HUES64 (cell line): Measurements from ENCODE around the gene KRTAP10-11.
"Not testable (repeated sequence)": the region's sequence is repeated elsewhere in the genome, so short reads cannot be mapped to it uniquely, and the experiment has no call there.

Source experiments
- H3K27ac ChIP-seq: 2 replicates; pipeline ENCODE4 v1.7.0; 2013; ENCODE audit warnings: low read depth, low read length, inconsistent platforms
- H3K27me3 ChIP-seq: 2 replicates; pipeline ENCODE4 v1.6.1; 2013; ENCODE audit warnings: mild to moderate bottlenecking, low read length; ENCODE audit not compliant: insufficient read depth
- H3K36me3 ChIP-seq: 2 replicates; pipeline ENCODE4 v1.6.1; 2013; ENCODE audit warnings: mild to moderate bottlenecking, low read length; ENCODE audit not compliant: insufficient read depth
- H3K4me1 ChIP-seq: 2 replicates; pipeline ENCODE4 v1.6.1; 2013; ENCODE audit warnings: mild to moderate bottlenecking, low read length, moderate library complexity; ENCODE audit not compliant: insufficient read depth
- H3K4me3 ChIP-seq: 2 replicates; pipeline ENCODE4 v1.5.1; 2013; ENCODE audit warnings: mild to moderate bottlenecking, low read length, moderate library complexity
- H3K9ac ChIP-seq: 2 replicates; pipeline ENCODE4 v1.6.1; 2013; ENCODE audit warnings: mild to moderate bottlenecking, low read depth, low read length
- H3K9me3 ChIP-seq: 2 replicates; pipeline ENCODE4 v1.6.1; 2013; ENCODE audit warnings: low read depth, low read length; ENCODE audit not compliant: insufficient read depth
- WGBS: fragments of 150-250, 120-280 bp; methylation state at CpG from one replicate; pipeline ENCODE4 v1.1.7; 2013; ENCODE audit warnings: missing lambda C conversion rate; 5-methylcytosine and 5-hydroxymethylcytosine counted together

Gene KRTAP10-11

DNA sequence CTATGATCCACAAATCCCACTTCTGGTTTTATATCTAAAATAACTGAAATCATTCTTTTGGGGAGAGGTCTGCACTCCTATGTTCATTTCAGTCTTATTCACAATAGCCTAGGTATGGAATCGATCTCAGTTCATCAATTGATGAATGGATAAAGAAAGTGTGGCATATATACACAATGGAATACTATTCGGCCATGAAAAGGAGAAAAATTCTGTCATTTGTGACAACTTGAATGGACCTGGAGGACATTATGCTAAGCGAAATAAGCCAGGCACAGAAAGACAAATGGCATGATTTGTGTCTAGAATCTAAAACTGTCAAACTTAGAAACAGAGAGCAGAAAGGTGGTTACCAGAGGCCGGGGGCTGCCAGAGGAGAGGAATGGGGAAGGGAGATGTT, 39.7 kb upstream of the KRTAP10-11 start:
- no peaks in the 10 kb centered on the region for H3K36me3 ChIP-seq
- no peak overlapping the region for H3K27ac ChIP-seq
- WGBS = 91% methylated on average over 4 of the region's 4 CpGs
- no peaks in the 10 kb centered on the region for H3K4me1 ChIP-seq
- no peaks in the 10 kb centered on the region for H3K27me3 ChIP-seq
- no peak overlapping the region for H3K9ac ChIP-seq
- H3K9me3 ChIP-seq = peaks cover 13% of the 10 kb centered on the region
- H3K4me3 ChIP-seq = no peak overlapping the region

DNA sequence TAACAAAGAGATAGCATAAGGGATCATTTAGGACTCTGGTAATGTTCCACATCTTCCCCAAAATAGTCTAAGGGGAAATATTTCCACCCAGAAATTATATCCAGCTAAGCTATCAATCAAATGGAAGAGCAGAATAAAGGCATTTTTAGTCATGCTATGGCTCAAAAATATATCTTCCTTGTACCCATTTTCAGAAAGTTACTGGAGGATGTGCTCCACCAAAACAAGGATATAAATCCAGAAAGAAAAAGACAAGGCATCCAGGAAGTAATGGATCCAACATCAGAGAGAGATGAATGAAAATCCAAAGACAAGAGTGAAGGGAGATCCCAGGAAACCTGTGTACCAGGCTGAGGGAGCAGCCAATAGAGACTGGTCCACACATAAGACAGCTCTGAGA, 37.0 kb upstream of the KRTAP10-11 start:
- no peaks in the 10 kb centered on the region for H3K36me3 ChIP-seq
- H3K4me1 ChIP-seq = no peaks in the 10 kb centered on the region
- no peaks in the 10 kb centered on the region for H3K27me3 ChIP-seq
- no peak overlapping the region for H3K9ac ChIP-seq
- no peak overlapping the region for H3K4me3 ChIP-seq
- peaks cover 17% of the 10 kb centered on the region for H3K9me3 ChIP-seq
- no peak overlapping the region for H3K27ac ChIP-seq

DNA sequence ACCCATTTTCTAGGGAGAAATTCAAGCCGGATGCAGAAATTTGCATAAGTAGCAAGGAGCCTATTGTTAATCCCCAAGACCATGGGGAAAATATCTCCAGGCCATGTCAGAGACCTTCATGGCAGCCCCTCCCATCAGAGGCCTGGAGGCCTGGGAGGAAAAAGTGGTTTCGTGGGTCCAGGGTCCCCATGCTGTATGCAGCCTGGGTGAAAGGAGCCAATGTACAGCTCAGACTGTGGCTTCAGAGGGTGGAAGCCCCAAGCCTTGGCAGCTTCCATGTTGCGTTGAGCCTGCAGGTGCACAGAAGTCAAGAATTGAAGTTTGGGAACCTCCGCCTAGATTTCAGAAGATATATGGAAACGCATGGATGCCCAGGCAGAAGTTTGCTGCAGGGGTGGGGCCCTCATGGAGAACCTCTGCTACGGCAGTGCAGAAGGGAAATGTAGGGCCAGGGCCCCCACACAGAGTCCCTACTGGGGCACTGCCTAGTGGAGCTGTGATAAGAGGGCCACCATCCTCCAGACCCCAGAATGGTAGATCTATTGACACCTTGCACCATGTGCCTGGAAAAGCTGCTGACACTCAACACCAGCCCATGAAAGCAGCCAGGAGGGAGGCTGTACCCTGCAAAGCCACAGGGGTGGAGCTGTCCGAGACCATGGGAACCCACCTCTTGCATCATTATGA, 35.9 kb upstream of the KRTAP10-11 start:
- not testable (repeated sequence) for H3K4me1 ChIP-seq, H3K36me3 ChIP-seq, H3K9ac ChIP-seq, H3K4me3 ChIP-seq, H3K27me3 ChIP-seq, H3K27ac ChIP-seq
- peaks cover 17% of the 10 kb centered on the region for H3K9me3 ChIP-seq
- 94% methylated on average over 7 of the region's 7 CpGs for WGBS

DNA sequence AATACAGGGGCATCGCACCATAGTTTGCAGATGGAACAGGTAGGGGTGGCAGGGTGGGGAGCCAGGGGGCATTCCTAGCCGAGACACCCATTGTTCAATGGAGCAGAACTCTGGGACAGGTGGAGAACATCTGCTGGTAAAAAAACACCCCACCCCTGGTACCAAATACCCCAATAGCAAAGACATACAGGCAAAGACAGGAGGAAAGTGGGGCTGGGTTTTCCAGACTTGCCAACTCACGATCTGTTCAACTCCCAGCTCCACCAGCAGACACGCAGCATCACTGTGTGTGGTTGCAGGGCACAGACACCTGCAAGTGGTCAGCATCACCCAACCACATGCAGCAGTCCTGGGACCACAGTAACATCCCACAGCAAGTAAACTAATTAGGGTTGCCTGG, 34.7 kb upstream of the KRTAP10-11 start:
- Histone ChIP-seq H3K9me3 (peaks cover 15% of the 10 kb centered on the region), H3K27ac (no peak overlapping the region), H3K36me3 (no peaks in the 10 kb centered on the region), H3K27me3 (no peaks in the 10 kb centered on the region), H3K4me3 (no peak overlapping the region), H3K4me1 (no peaks in the 10 kb centered on the region), H3K9ac (no peak overlapping the region)
- 83% methylated on average over 4 of the region's 4 CpGs for WGBS

DNA sequence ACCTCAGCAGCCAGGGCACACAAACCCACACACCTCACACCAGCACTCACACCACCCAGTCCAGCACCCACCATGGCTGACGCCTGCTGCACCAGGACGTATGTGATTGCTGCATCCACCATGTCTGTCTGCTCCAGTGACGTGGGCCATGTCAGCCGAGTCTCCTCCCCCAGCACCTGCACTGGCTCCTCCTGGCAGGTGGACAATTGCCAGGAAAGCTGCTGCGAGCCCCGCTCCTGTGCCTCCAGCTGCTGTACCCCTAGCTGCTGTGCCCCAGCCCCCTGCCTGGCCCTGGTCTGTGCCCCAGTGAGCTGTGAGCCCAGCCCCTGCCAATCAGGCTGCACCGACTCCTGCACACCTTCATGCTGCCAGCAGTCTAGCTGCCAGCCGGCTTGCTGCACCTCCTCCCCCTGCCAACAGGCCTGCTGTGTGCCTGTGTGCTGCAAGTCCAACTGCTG, 34.2 kb upstream of the KRTAP10-11 start, which contains the start of gene KRTAP10-8:
KRTAP10-8 (plus strand) TSS at position 51 of the 458 bp plus-strand sequence; CDS start at position 73, 22 bp downstream.
- H3K27ac ChIP-seq = no peak within 1 kb of the TSS
- H3K9me3 ChIP-seq = peaks cover 14% of the 10 kb centered on the region
- 90% methylated on average over 8 of the region's 8 CpGs for WGBS
- no peaks in the 10 kb centered on the region for H3K36me3 ChIP-seq
- no peaks in the 10 kb centered on the region for H3K27me3 ChIP-seq
- no peak within 1 kb of the TSS for H3K4me3 ChIP-seq
- no peaks in the 10 kb centered on the region for H3K4me1 ChIP-seq
- H3K9ac ChIP-seq = no peak within 1 kb of the TSS

DNA sequence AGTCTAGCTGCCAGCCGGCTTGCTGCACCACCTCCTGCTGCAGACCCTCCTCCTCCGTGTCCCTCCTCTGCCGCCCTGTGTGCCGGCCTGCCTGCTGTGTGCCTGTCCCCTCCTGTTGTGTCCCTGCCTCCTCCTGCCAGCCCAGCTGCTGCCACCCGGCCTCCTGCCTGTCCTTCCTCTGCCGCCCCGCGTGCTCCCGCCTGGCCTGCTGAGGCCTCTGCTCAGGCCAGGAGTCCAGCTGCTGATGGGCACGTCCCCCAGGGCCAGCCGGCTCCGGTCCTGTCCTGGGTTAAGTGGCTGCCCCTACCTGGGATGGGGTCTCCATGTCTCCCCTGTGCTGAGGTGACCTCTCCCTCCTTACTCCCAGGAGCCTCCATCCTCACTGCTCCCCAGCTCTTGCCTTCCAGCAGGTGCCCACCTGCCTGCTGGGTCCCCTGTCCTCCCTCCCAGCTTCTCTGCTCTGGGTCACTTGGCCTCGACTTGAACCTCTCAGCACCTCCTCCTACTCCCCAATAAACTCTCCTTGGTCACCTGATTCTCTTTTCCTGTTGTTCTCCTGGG, 33.5 kb upstream of the KRTAP10-11 start:
- no peaks in the 10 kb centered on the region for H3K4me1 ChIP-seq
- H3K9me3 ChIP-seq = peaks cover 14% of the 10 kb centered on the region
- H3K9ac ChIP-seq = no peak overlapping the region
- no peak overlapping the region for H3K27ac ChIP-seq
- 91% methylated on average over 13 of the region's 13 CpGs for WGBS
- no peaks in the 10 kb centered on the region for H3K36me3 ChIP-seq
- no peak overlapping the region for H3K4me3 ChIP-seq
- no peaks in the 10 kb centered on the region for H3K27me3 ChIP-seq

DNA sequence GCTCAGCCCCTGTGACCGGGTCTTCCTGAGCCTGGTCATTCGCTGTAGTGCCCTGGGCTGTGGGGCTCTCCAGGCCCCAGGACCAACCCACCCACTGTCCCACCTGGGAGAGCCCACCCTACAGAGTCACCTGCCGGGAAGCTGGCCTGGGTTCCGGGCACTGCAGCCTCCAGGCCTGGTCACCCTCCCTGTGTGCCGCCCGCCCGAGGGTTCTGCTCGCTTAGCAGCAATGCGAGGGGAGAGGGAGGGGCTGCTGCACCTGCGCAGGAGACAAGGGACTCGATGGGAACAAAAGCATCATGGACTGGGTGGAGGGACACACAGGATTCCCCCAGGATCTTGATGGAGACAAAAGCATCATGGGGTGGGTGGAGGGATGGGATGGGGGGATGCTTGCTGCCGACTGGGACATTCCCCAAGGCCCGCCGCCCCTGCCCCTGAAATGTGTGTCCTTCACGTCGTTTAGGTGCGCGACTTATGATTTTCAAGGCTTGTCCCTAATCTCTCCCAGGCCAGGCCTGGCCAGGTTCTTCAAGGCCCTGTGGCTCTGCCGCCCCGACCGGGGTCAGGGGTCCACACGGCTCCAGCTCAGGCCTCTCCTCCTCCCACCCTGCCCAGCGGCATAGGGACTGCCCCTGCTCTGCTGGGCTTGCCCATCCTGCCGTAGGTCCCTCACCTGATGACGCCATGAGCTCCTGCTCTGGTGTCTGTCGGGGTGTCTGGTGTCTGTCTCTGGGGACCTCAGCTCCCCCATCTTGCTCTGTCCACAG, 32.6 kb upstream of the KRTAP10-11 start:
- H3K4me3 ChIP-seq = no peak overlapping the region
- H3K9me3 ChIP-seq = peaks cover 14% of the 10 kb centered on the region
- no peaks in the 10 kb centered on the region for H3K27me3 ChIP-seq
- H3K9ac ChIP-seq = no peak overlapping the region
- no peaks in the 10 kb centered on the region for H3K4me1 ChIP-seq
- no peaks in the 10 kb centered on the region for H3K36me3 ChIP-seq
- H3K27ac ChIP-seq = no peak overlapping the region
- WGBS = 94% methylated on average over 26 of the region's 26 CpGs

DNA sequence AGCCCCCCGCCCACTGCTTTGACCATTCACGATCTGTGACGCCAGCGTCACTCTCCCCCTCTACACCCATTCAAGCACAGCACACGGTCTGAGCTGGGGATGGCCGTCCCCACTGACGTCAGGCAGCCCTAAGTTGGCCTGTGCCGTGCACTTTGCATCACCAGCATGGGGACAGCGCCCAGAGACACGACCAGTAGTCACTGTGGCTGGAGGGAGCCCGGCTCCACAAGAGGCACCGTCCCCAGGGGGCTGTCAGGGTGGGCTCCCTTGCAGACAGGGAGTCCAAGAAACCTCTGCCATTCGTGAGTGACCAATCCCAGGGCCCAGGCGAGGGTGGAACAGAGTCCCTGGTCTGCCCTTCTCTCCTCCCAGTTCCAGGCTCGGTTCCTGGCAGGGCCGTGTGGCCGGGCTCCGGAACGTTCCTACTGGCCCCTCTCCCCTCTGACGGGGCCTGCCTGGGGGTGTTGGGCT, 32.0 kb upstream of the KRTAP10-11 start:
- no peak overlapping the region for H3K27ac ChIP-seq
- H3K27me3 ChIP-seq = no peaks in the 10 kb centered on the region
- H3K4me3 ChIP-seq = no peak overlapping the region
- H3K36me3 ChIP-seq = no peaks in the 10 kb centered on the region
- no peaks in the 10 kb centered on the region for H3K4me1 ChIP-seq
- 92% methylated on average over 20 of the region's 20 CpGs for WGBS
- H3K9ac ChIP-seq = no peak overlapping the region
- peaks cover 18% of the 10 kb centered on the region for H3K9me3 ChIP-seq

DNA sequence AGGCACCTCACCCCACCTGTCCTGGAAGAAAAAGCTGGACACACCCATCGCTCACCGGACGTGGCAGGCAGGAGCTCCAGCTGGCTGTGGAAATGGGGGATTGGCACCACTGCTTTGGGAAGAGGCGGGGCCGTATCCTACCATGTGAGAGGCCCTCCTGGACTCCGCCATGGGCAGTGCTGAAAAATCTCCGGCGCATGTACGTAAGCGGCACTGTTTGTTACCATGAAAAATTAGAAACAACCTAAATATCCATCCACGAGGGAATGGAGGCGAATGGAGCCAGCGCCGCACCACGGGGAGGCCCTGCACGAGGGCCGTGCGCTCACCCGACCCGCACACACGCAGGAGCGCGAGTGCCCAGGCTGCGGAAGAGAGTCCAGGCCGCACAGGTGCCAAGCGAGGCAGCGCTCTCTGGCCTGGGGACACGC, 31.2 kb upstream of the KRTAP10-11 start:
- no peaks in the 10 kb centered on the region for H3K27me3 ChIP-seq
- H3K9me3 ChIP-seq = peaks cover 20% of the 10 kb centered on the region
- no peak overlapping the region for H3K27ac ChIP-seq
- H3K4me3 ChIP-seq = no peak overlapping the region
- H3K9ac ChIP-seq = no peak overlapping the region
- no peaks in the 10 kb centered on the region for H3K36me3 ChIP-seq
- WGBS = 94% methylated on average over 28 of the region's 28 CpGs
- no peaks in the 10 kb centered on the region for H3K4me1 ChIP-seq

DNA sequence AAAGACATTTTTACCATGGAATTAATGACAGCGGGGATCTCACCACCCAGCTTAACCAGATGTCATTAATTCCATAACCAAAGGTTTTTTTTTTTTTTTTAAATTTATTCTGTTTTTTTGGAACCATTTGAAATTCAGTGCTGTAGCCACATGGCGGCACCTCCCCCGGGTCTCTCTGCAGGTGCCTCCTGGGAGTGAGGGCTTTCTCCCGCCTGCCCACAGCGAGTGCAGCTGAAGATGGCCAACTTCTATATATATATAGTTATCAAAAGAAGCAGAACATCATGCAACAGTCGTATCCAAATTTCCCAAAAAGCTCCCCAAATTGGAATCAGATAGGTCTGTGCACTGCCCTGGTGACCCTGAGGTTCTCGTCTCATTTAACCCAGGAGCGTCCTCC, 30.7 kb upstream of the KRTAP10-11 start:
- no peak overlapping the region for H3K4me3 ChIP-seq
- no peak overlapping the region for H3K9ac ChIP-seq
- no peaks in the 10 kb centered on the region for H3K4me1 ChIP-seq
- WGBS = 90% methylated on average over 7 of the region's 8 CpGs
- peaks cover 25% of the 10 kb centered on the region for H3K9me3 ChIP-seq
- no peak overlapping the region for H3K27ac ChIP-seq
- no peaks in the 10 kb centered on the region for H3K36me3 ChIP-seq
- H3K27me3 ChIP-seq = no peaks in the 10 kb centered on the region

DNA sequence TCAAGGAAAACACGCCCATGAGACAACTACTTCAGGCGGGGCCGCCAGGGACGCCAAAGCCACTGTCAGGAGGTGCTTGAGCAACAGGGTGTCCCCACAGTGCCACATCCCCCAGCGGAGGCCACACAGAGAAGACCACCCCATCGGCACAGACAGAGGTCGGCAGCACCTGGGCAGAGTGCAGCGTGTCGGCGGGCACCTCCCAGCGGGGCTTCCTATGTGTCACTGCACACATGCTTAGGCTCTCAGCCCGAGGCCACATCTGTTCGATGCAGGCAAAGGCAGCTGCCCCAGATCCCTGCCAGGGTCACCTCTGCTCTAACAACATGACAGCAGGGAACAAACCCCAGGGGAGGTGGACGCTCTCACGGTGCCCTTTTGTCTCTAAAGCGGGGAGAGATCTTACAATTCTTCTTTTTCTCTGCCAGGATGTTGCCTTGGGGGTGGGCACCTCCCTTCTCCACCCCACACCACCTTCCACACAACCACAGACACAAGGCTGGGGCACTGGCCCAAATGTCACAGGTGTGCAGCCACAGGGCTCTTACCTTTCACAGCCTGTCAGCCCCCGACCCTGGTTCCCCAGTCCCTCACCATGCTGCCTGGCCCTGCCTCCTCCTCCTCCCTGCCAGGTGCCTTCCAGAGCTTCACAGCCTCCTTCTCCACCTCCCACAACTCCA, 30.2 kb upstream of the KRTAP10-11 start:
- H3K9me3 ChIP-seq = peaks cover 30% of the 10 kb centered on the region
- H3K27me3 ChIP-seq = no peaks in the 10 kb centered on the region
- H3K9ac ChIP-seq = no peak overlapping the region
- H3K4me1 ChIP-seq = no peaks in the 10 kb centered on the region
- no peak overlapping the region for H3K27ac ChIP-seq
- H3K4me3 ChIP-seq = no peak overlapping the region
- no peaks in the 10 kb centered on the region for H3K36me3 ChIP-seq
- WGBS = 89% methylated on average over 17 of the region's 17 CpGs
